HG02938 (cell line): ENCODE results near the gene UBE2Z.
"Not testable (repeated sequence)": the region's sequence is repeated elsewhere in the genome, so short reads cannot be mapped to it uniquely, and the experiment has no call there.

Experiments used
- ATAC-seq: cut with Tn5 transposase; IDR thresholded peaks from one replicate; pipeline ENCODE4 v1.9.1; 2021; ENCODE audit warnings: mild to moderate bottlenecking, moderate library complexity; ENCODE audit not compliant: unreplicated experiment

Gene UBE2Z

DNA sequence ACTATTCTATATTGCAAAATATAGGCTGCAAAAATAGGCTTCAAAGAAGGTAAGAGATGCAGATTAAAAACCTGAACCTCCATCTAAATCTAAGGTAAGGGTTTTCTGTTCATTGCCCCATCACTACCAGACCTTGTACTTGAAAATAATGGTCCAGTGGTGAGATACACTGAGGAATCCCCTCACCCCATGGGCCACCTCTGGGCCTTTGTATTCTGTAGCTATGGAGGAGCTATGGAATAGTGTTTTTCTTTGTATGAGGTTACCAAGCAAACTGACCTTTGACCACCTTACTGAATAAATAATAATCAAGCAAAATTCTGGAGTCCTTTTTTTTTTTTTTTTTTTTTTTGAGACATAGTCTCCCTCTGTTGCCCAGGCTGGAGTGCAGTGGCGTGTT lies 4.8 kb upstream of the UBE2Z start:
- no peak for ATAC-seq

DNA sequence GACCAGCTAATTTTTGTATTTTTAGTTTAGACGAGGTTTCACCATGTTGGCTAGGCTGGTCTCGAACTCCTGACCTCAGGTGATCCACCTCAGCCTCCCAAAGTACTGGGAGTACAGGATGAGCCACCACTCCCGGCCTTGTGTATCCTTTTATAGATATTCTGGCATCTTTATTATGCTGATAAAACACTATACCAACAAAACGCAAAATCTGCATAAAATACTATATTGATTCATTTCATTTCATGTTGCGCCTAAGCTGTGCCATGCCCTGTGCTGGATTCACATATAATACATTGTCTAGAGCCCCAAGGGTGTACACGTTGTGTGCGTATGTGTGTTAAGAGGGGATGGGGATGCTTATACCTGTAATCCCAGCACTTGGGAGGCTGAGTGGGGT lies 3.8 kb upstream of the UBE2Z start:
- ATAC-seq, result no peak

DNA sequence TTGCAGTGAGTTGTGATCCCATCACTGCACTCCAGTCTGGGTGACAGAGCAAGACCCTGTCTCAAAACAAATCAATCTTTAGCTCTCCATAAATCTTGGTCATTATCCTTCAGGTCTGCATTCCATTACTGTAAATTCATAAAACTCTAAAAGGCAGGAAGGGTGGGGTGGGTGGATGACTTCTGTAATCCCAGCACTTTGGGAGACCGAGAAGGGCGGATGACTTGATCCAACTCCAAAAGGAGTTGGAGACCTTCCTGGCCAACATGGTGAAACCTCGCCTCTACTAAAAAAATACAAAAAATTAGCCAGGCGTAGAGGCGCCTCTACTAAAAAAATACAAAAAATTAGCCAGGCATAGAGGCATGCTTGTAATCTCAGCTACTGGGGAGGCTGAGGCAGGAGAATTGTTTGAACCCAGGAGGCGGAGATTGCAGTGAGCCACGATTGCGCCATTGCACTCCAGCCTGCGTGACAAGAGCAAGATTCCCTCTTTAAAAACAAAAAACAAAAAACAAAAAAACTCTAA lies 2.2 kb upstream of the UBE2Z start:
- ATAC-seq, result no peak

DNA sequence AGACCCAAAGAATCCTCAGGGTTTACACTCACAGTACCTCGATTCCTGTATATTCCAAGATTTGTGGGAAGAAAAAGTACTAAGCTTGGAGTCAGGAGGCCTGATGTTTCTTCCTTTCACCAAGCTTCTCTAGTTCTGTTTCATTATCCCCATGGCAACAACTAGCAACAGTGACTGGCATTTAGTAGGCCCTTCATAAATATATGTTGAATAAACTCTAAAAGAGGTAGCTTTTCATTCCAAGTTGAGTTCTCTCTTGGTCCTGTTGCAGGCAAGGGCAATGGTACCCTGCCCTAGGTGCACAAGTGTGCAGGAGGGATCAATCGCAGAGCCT lies 527 bp upstream of the UBE2Z start:
- peak; percentile 7 for ATAC-seq

DNA sequence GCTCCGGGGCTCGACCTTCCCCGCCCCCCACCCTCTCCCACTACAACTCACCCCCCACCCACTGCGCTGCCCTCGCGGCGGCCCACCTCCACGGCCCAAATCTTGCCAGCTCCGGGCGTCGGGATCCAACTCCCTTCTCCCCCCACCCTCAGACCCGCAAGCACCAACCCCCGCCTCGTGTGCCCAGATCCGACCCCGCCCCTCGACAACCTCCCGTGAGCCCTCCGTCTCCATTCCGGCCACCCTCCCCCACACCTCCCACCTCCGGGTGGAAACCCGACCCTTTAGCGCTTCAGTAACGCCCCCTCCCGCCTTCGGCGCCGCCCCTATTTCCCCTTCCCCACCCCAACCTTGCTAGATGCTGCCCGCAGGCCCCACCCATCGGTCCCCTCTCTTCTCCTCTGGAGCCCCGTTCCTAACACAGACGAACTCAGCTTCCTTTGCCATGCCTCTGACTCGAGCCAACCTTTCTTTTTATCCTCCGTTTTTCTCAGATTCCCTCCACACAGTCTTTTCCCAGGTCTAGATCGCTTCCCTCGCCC lies 717 bp downstream of the UBE2Z start:
- ATAC-seq, result peak; percentile 24

DNA sequence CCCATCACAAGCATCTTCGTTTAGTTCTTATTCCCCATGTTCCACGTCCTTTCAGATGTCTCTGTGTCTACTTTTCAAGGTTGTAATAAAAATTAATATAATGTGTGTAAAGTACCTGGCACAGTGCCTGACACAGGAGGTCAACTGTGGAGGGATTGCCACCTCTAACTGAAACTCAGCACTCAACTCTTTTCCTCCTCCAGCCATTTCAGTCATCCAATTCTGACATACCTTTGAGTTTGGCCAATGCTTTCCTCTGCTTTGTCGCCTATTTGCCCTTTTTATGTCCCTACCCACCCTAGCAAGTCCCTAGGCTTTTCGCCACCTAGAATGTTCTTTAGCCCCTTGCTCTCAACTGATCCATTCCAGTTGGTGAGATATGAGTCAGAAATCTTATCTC lies 1.6 kb downstream of the UBE2Z start:
- ATAC-seq, result no peak

DNA sequence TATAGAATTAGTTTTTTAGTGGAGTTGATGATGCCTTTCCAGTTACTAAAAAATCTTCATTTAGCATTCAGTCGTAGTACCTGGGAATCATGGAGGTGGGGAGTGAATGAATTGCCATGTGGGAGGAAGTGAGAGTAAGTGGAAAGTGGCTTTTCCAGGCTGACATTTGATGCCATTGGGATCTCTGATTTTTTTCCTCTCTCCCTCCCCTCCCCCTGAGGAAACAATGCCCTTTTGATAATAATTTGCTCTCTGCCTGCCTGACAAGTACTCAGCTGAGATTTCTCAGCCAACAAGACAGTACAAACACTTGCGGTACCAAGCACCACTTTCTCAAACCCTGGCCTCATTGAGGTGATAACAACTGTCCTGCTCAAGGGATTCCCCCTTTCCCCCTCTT lies 2.2 kb downstream of the UBE2Z start:
- no peak for ATAC-seq

DNA sequence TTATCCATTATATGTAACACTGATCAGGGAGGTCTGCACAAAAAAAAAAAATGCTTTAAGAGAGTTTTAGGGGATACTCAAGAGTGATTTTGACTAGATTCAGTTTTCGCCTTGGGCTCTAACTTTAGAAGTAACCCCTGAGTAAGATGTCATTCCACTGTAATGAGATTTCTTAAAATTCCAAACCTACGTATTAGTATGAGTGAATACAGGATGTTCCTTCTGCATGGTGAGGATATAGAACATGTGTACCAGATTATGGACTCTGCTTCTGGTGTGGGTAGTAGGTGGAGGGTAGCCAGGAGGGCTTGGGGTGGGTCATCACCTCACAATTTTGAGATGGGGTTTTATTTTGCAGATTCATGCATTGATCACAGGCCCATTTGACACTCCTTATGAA lies 4.3 kb downstream of the UBE2Z start:
- no peak for ATAC-seq

DNA sequence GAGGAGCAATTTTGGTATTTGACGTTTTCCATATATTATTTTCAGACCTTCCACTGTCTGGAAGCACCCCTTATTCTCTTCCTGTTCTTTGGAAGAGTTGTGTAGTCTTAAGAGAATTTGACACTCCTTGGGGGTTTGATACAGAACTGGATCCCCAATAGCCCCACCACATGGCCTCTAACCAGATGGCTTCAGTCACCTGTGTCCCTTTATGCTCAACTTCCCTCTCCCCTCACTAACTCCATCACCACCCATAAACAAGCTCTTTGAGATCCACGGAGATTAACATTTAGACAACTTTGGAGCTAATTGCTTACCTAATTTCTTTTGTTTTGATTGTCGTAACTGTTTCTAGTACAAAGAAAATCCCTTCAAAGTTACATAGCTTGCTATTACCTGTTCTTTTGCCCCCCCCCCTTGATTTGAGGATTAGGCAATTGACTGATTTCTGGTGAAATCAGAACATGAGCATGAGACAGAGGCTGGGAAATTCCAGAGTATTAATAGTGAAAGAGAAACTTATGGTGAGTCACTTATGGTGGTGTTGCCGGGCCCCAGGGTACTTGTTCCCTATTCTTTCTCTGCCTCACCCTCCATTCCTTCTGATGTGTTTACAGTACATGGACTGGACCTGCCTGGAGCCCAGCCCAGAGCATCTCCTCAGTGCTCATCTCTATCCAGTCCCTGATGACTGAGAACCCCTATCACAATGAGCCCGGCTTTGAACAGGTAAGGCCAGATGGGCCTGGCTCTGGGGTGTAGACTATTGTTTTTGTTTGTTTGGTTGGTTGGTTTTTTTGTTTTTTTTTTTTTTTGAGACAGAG lies 7.5 kb downstream of the UBE2Z start:
- ATAC-seq, result peak; percentile 88

DNA sequence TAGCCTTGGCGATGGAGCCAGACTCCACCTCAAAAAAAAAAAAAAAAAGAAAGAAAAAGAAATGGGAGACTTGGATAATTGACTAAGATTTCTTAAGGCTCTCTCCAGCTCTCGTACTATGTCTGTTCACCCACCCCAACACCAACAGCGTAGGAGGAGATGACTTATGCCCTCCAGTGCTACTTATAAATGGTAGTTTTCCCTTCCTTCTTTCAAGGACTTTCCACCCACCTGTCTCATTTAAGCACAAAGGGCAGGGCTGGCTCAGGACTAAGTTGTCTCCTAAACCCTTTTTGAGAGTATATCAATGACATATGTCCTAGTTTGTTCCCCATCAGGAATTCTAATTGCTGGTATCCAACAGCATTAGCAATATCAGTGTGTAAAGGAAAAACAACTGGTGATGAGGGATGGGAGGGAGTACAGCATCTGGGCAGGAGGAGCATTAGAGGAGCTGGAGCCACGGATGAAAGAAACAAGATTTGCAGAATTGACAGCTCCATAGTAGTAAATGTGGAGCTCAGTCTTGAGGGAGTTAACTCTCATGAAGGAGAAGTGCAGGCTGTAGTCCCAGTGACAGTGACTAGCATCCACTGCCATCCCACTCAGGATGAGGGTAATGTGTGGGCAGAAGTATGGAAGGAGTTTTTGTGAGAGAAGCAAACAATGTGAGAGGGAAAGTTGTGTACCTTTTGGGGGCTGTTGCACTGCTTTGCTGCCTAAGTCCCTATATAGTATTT lies 17.2 kb downstream of the UBE2Z start:
- no peak for ATAC-seq

DNA sequence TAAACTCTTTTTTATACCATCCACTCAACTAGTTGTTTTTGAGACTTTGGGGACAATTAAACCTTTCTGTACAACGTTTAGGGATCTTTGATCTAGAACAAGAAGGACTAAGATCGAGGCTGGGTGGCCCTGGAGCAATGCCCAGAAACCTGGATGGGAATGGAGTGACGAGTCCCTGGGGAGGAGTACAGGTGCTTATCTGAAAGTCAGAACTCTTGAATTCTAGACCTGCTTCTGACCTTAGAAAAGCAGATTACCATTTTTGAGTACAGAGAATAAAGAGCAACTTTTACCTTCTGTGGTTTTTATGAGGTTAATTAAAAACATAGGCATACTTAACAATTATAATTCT lies 17.8 kb downstream of the UBE2Z start:
- ATAC-seq, result no peak

DNA sequence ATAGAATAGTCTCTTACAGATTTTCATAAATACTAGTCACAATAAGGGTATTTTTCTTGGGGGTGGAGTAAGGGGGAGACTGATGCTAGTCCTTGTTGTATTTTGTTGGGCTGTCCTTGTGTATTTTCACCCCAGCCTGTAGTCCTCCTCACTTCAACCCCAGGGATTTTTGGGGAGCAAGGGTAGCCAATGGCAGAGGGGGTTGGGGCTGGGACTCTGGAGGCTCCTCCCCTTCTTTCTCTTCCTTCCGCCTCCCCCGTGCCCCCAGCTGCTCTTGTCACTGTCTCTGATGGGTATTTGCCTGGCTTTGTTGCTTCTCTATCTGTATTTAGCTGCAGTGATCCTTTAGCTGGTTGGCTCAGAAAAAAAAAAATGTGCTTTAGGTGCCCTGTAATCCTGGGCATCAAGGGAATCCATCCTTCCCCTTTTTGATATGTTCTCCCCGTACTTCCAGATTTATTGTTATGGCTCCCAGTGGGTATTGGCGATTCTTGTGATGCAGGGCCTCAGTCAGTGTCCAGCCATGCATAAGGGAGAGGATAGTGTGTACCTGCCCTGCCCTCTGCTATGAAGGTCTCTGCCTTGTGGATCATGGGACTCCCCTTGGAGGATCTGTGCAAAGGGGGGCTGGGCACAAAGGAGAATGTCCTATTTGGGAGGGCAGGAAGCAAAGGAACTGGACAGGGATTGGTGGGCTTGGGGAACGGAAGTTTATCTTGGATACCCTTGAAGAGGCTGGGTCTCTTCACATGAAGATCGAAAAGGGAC lies 20.0 kb downstream of the UBE2Z start:
- ATAC-seq, result no peak

DNA sequence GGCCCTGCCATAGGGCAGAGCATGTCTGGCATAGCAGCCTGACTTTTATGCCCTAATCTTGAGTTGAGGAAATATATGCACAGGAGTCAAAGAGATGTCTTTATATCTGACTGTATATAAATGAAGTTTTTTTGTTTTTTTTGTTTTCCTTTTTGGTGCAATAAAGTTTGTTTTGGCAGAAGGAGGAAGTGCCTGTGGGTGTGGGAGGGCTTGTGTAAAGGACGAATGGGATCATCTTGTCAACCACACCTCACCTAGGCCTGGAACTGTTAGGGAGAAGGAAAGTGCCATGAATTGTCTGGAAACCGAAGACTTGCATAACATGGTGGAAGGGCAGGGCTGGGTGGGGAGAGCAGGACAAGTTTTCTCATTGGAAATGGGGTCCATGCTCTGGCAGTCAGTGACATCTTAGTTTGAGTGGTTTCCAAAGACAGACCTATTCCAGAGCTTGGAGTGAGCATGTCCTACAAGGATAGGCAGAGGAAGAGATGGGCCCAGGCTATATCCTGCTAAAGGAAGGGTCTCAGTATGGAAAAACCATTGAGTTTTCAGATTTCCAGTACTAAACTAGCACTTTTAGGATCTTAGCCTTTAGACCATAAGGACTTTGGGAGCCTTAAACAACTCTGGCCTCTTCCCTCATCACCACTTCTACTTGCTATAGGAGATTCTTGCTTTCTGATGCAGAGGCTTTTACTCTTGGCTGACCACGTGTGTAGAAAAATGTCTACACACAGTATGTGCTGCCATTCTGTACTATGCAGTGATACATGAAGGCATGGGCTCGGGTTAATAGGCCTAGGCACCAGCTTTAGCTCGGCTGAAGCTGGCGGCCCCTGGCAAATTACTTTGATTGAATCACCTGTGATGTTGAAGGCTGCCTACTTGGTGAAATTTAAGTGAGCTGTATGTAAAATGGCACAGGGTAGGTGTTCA lies 20.9 kb downstream of the UBE2Z start:
- no peak for ATAC-seq

DNA sequence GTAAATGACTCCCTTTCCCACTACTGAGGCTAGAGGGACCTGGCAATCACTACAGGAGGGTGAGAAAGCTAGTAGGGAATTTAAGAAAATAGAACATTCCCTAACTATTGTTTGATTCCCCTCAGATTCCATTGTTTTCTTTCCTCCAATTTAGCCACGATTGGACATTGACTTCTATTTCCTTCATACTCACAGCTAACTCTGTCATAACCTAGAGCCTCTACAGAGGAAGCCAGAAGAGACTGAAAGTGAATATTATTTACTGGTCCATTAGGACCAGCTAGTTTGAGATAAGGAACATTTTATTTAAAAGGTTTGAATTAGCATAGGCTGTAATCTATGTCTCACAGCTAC lies 21.6 kb downstream of the UBE2Z start:
- no peak for ATAC-seq

DNA sequence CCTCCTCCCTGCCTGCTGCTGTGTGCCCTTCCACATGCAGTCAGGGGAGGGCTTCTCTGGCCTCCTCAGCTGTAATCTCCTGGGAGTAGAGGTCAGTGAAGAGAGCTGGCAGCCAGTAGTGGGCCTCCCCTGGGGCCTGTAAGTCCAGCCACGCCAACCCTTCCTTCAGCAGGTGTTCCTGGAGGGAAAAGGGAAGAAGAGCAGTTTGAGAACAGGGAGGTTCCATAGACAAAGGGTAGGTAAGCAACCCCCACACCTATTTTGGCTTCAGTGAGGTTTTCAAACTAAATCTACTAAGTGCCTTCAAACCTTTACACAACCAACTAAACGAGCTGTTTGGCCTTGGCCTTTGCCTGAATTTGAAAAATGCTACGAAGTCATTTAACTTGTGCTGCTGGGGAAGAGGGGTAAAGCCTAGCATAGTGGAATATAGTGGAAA lies 22.2 kb downstream of the UBE2Z start:
- no peak for ATAC-seq

DNA sequence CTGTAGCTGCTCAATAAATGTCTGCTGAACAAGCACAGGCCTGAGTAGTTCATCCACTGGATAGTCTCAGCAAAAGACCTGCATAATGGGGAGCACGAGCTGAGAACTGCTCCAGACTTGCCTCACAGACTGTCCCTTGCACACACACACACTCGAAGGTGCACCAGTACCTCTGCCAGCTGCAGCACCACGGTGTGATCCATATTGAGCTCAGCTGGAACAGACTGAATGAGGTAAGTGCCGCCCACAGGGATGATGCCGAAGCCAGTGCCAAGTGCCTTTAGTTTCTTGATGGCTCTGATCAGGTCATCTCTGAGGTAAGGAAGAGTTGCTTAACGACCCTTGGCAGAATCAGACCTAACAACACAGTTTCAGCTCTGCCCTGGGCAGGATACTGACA lies 24.8 kb downstream of the UBE2Z start:
- no peak for ATAC-seq

DNA sequence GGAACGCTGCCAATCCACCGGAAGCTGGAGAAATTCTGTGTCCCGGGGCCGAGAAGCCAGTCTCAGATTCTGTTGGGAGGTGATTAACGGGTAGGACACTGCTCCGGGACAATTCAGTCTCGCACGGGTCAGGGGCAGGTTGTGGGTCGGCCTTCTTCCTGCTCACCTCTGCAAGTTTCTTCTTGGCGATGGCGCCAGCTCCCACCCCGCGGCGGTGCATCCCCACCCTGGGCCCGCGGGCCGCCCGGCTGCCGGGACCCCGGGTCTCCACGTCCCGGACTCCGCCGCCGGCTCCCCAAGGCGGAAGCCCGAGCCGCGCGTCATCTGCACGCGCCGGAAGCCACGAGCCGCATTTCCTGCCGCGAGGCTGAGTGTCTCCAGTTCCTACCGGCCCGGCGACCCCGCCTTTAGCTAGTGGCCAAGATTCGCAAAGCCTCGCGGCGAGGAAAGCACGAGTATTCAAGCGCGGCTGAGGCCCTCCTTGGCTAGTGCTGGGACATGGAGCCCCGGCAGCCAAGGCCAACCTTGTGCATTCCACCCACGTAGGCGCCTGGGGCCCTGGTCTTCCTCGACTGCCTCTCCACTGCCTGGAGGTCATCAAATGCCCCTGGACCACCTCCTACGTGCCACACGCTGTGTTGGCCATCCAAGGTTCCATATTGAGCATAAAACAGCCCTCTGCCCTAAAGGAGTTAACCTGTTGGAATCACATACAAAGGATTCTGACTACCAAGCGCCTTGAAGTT lies 36.5 kb downstream of the UBE2Z start, which contains the start of gene SNF8:
Gene SNF8, minus strand, starts transcription at position 328 of the 746 bp plus-strand sequence. Its CDS starts 108 bp downstream, at position 220.
- ATAC-seq, result peak; percentile 73

DNA sequence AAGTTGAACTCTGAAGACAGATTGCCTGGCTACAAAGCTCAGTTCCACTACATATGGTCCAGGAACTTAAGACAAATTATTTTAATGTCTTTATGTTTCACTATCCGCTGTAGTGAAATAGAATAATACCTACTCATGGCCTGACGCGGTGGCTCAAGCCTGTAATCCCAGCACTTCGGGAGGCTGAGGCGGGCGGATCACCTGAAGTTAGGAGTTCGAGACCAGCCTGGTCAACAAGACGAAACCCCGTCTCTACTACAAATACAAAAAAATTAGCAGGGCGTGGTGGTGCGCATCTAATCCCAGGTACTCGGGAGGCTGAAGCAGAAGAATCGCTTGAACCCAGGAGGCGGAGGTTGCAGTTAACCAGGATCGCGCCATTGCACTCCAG lies 37.0 kb downstream of the UBE2Z start:
- ATAC-seq, result not testable (repeated sequence)

DNA sequence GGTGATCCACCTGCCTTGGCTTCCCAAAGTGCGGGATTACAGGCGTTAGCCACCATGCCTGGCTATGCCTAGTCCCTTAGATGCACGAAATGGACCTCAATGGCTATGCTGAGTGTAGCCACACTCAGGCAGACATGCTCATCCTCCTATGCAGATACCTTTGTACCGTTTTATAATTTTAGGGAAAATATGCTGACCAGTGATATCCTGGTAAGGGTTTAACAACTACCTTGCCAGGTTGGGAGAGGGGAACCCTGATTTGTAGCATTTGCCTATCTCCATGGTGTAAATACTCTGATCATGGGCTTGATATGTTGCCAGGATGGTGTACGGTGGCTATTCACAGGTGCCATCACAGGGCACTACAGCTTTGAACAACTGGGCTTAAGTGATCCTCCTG lies 43.4 kb downstream of the UBE2Z start:
- ATAC-seq, result no peak
